ENCODE data around the gene RAB14. TPM values are rescaled to one million over a fixed set of nuclear protein-coding genes. Genes with fewer than 3 reads are reported as not detected.

RAB14 gene
- total and polyA plus RNA-seq, 10 of the 15 experiments (the other 5 are each of a cell fraction or from before 2014, with no cell fraction given): 16.7 to 59.9 (median 25.4) TPM

DNA sequence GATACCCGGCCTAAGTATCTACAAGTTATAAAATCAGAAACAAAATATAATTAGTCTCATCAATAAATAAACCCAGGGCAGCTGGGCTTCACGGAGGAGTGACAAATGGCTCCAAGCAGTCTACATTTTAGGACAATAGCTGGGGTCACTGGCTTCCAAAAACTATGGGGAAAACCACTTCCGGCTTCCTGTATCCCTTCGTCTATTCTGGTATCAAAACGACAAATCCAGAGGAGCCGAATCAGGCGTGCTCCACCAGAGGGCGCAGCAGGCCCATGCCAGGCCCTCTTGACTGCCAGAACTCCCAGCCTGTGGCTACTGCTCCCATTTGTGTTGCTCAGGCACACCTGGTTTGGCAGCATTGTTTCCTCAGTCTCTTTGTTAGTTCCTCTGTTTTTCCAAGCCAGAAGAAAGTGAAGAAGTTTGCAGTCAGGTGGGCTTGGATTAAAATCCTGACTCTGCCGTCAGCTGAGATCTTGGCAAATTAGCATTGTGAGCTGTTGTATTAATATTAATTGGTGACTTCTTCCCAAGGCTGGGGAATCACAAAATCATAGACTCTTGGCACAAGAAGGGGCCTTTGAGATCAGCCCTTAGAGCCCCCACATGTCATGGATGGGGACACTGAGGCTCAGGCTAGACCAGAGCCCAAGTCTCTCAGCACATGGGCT is 11.6 kb upstream of the RAB14 start (continued):
- TF ChIP-seq CTCF (IDR thresholded peaks at IDR 0.05 in 2 of 3, conservative IDR thresholded peaks at IDR 0.05 in 1 of 3; ENCODE audit: control insufficient read depth in 2 of 3, extremely low read depth in 1 of 3, insufficient read depth in 1 of 3, low read depth in 3 of 3, low read length in 3 of 3) (peak; percentile 92 to 96 (median 96); a peak in 5 of 6 replicates), RFX5 (IDR thresholded peaks at IDR 0.05; ENCODE audit: low read depth, low read length) (no peak)

GRCh38 chr9:121210536-121210935 is 8.9 kb upstream of the RAB14 start:
- Histone ChIP-seq H3K4me1 (ENCODE audit: control insufficient read depth, insufficient read depth, low read length) (peaks cover 18% of the 10 kb centered on the region), H3K9ac (ENCODE audit: control insufficient read depth, insufficient read depth, low read length) (no peak overlapping the region), H3K4me3 (no peak overlapping the region), H3K27me3 (replicated peaks in 1 of 2; ENCODE audit: control insufficient read depth in 2 of 2, insufficient read depth in 2 of 2, low read length in 1 of 2) (no peaks in the 10 kb centered on the region), H3K36me3 (ENCODE audit: control insufficient read depth in 2 of 2, insufficient read depth in 2 of 2, low read length in 1 of 2) (no peaks in the 10 kb centered on the region), H2AFZ (ENCODE audit: control insufficient read depth, low read depth, low read length) (no peak overlapping the region), H3K4me2 (ENCODE audit: control insufficient read depth, insufficient read depth) (no peak overlapping the region), H4K20me1 (ENCODE audit: control insufficient read depth, insufficient read depth) (no peaks in the 10 kb centered on the region), H3K9me3 (replicated peaks; ENCODE audit: control insufficient read depth, insufficient read depth, low read length) (no peaks in the 10 kb centered on the region), H3K27ac (ENCODE audit: control insufficient read depth, insufficient read depth) (no peak overlapping the region), H3K79me2 (ENCODE audit: control insufficient read depth, insufficient read depth, low read length) (no peaks in the 10 kb centered on the region)
- CTCF ChIA-PET: interaction anchor here (3.7 to 5.6 kb wide), 3 partner anchors 11 to 24 kb away, joined by 18 to 34 read pairs (median 32); no protein-coding TSS in a partner anchor
- intact Hi-C loops (cut with micrococcal nuclease; ENCODE audit: unreplicated experiment): loop anchor here (5.0 kb wide), 1 partner anchor 167 kb away; no protein-coding TSS in a partner anchor
- POLR2A ChIA-PET: interaction anchor here (0.8 to 1.2 kb wide), 2 partner anchors 8 to 9 kb away, joined by 3 read pairs; partner anchors contain the start of gene RAB14
- ATAC-seq: peak; percentile 44
- RAD21 ChIA-PET (ENCODE audit: unreplicated experiment): no interaction called here
- FAIRE-seq: no peak
- 56% methylated on average over 5 of the region's 5 CpGs for WGBS (ENCODE audit: insufficient coverage, insufficient replicate concordance, low lambda C conversion rate, missing lambda C conversion rate)
- no peak for DNase-seq (ENCODE audit: low read depth, low spot score)
- TF ChIP-seq ATF7 (IDR thresholded peaks at IDR 0.05; ENCODE audit: low read depth) (no peak), IRF4 (IDR thresholded peaks at IDR 0.05; ENCODE audit: low read depth, low read length) (0 out of 2 replicates have a peak, but pooled peaks have one; percentile 13), TBL1XR1 (IDR thresholded peaks at IDR 0.05; ENCODE audit: low read depth, low read length) (no peak), JUNB (IDR thresholded peaks at IDR 0.05) (peak; percentile 31), IKZF2 (IDR thresholded peaks at IDR 0.05) (peak; percentile 31 to 32; a peak in 1 of 4 replicates), BCL11A (IDR thresholded peaks at IDR 0.05; ENCODE audit: low read depth, low read length) (peak; percentile 41; the same call in 1 of the 2 replicates), RUNX3 (IDR thresholded peaks at IDR 0.05; ENCODE audit: low read length) (peak; percentile 64), BHLHE40 (IDR thresholded peaks at IDR 0.05; ENCODE audit: borderline replicate concordance in 1 of 2, low read depth in 2 of 2, low read length in 1 of 2) (peak; percentile 45 to 68; a peak in 3 of 4 replicates)
- TF ChIP-seq, protein P1, sequence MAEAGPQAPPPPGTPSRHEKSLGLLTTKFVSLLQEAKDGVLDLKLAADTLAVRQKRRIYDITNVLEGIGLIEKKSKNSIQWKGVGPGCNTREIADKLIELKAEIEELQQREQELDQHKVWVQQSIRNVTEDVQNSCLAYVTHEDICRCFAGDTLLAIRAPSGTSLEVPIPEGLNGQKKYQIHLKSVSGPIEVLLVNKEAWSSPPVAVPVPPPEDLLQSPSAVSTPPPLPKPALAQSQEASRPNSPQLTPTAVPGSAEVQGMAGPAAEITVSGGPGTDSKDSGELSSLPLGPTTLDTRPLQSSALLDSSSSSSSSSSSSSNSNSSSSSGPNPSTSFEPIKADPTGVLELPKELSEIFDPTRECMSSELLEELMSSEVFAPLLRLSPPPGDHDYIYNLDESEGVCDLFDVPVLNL (IDR thresholded peaks at IDR 0.05; ENCODE audit: low read depth, low read length): no peak
- no TSS peak for BruUV-seq (replicated peaks)
- in situ Hi-C loops (cut with MboI): no loop called here
- SMC1A ChIA-PET (ENCODE audit: uncharacterized antibody, unreplicated experiment): interaction anchor here (0.5 to 5.3 kb wide), 3 partner anchors 11 to 109 kb away, joined by 3 to 33 read pairs (median 3); partner anchors contain the start of gene RAB14
